A549 (cell line): ENCODE results near the gene G6PC2. TPM values are rescaled to one million over a fixed set of nuclear protein-coding genes. Genes with fewer than 3 reads are reported as not detected.

Source experiments
- polyA plus RNA-seq, 4 experiments: library from polyadenylated mRNA; depleted of rRNA in 3 of 4; stranded (reverse); fragments of >200 nt; fragmentation: RNase III in 1 of 4; extraction: RNeasy Plus Mini Kit Qiagen cat#74134 plus additional on column Dnase treatment in 1 of 4; gene quantifications; 2 replicates in 3 of 4; 3 replicates in 1 of 4; pipeline ENCODE4 v1.2.3, GENCODE V29; 2011 to 2017

Gene G6PC2
- polyA plus RNA-seq, 2 of the 4 experiments (the other 2 are of a cell fraction): not detected

Other genes starting within 250 kb of the G6PC2 start
- 9.7 and 11.7 TPM in 2 replicates for gene NOSTRIN, start 98.7 kb upstream of the G6PC2 start, polyA plus RNA-seq (2011; rRNA removed)
- gene NOSTRIN, start 98.7 kb upstream of the G6PC2 start, polyA plus RNA-seq (2017; fragmentation: RNase III; extraction: RNeasy Plus Mini Kit Qiagen cat#74134 plus additional on column Dnase treatment): 1.9 to 2.8 TPM (median 2.5 TPM) in 3 replicates
- gene SPC25, start 10.9 kb upstream of the G6PC2 start, polyA plus RNA-seq (2011; rRNA removed): 15.9 and 23.9 TPM in 2 replicates
- gene SPC25, start 10.9 kb upstream of the G6PC2 start, polyA plus RNA-seq (2017; fragmentation: RNase III; extraction: RNeasy Plus Mini Kit Qiagen cat#74134 plus additional on column Dnase treatment): 25.1 to 29.1 TPM (median 27.8 TPM) in 3 replicates
- 0.01 TPM in 1 of 2 replicates, not detected in the other for gene ABCB11, start 130.0 kb downstream of the G6PC2 start, polyA plus RNA-seq (2011; rRNA removed)
- gene ABCB11, start 130.0 kb downstream of the G6PC2 start, polyA plus RNA-seq (2017; fragmentation: RNase III; extraction: RNeasy Plus Mini Kit Qiagen cat#74134 plus additional on column Dnase treatment): 0.01 to 0.03 TPM in 2 of 3 replicates, not detected in the other
- 0.19 and 0.37 TPM in 2 replicates for gene DHRS9, start 168.3 kb downstream of the G6PC2 start, polyA plus RNA-seq (2011; rRNA removed)
- gene DHRS9, start 168.3 kb downstream of the G6PC2 start, polyA plus RNA-seq (2017; fragmentation: RNase III; extraction: RNeasy Plus Mini Kit Qiagen cat#74134 plus additional on column Dnase treatment): 0.09 to 0.25 TPM (median 0.21 TPM) in 3 replicates